NCI-H82 treated with DMSO at 0.1 percent for 48 hours (cell line): ENCODE results near the gene SLC12A6.
A peak's percentile ranks its signal among the peaks of the same experiment; 100 is the strongest.

Source experiments
- DNase-seq: peaks from one replicate; lab custom pipeline; 2025; ENCODE audit not compliant: unreplicated experiment; lab: John Stamatoyannopoulos, UW

Gene SLC12A6

GRCh38 chr15:34332553-34333120, 4.9 kb downstream of the SLC12A6 start:
- no peak for DNase-seq

- DNase-seq, result no peak
Measured at GRCh38 chr15:34331809-34332208, 5.8 kb downstream of the SLC12A6 start.

GRCh38 chr15:34330279-34330678, 7.3 kb downstream of the SLC12A6 start:
- no peak for DNase-seq

GRCh38 chr15:34329006-34329405, 8.6 kb downstream of the SLC12A6 start:
- no peak for DNase-seq

- no peak for DNase-seq
Measured at GRCh38 chr15:34327906-34328305, 9.7 kb downstream of the SLC12A6 start.

- DNase-seq, result no peak
Measured at GRCh38 chr15:34325368-34325767, 12.2 kb downstream of the SLC12A6 start.

GRCh38 chr15:34324933-34325332, 12.6 kb downstream of the SLC12A6 start:
- DNase-seq, result no peak

- no peak for DNase-seq
Measured at GRCh38 chr15:34323217-34323616, 14.4 kb downstream of the SLC12A6 start.

- peak; percentile 98 for DNase-seq
Measured at GRCh38 chr15:34318277-34319079, 19.1 kb downstream of the SLC12A6 start.

GRCh38 chr15:34314491-34315490, 22.8 kb downstream of the SLC12A6 start:
- DNase-seq, result no peak

- DNase-seq, result no peak
Measured at GRCh38 chr15:34311563-34311962, 26.0 kb downstream of the SLC12A6 start.

GRCh38 chr15:34304613-34305012, 33.0 kb downstream of the SLC12A6 start:
- DNase-seq, result no peak

- DNase-seq, result no peak
Measured at GRCh38 chr15:34301058-34301457, 36.5 kb downstream of the SLC12A6 start.

GRCh38 chr15:34297059-34297458, 40.5 kb downstream of the SLC12A6 start:
- DNase-seq, result no peak

GRCh38 chr15:34292621-34293020, 45.0 kb downstream of the SLC12A6 start:
- no peak for DNase-seq

GRCh38 chr15:34284937-34285336, 52.6 kb downstream of the SLC12A6 start:
- no peak for DNase-seq

- DNase-seq, result no peak
Measured at GRCh38 chr15:34282384-34282783, 55.2 kb downstream of the SLC12A6 start.

- no peak for DNase-seq
Measured at GRCh38 chr15:34280193-34280592, 57.4 kb downstream of the SLC12A6 start.

- DNase-seq, result no peak
Measured at GRCh38 chr15:34279368-34279767, 58.2 kb downstream of the SLC12A6 start.

GRCh38 chr15:34275721-34276120, 61.9 kb downstream of the SLC12A6 start:
- no peak for DNase-seq

- DNase-seq, result no peak
Measured at GRCh38 chr15:34275154-34275553, 62.4 kb downstream of the SLC12A6 start.
